ENCODE measurements around the gene RARRES2. TPM values are rescaled to one million over a fixed set of nuclear protein-coding genes. Genes with fewer than 3 reads are reported as not detected.
A peak's percentile ranks its signal among the peaks of the same experiment; 100 is the strongest.

The RARRES2 gene
- total RNA-seq, 6 donors from 2014 or later: 54.2 to 303 (median 160) TPM

- TF ChIP-seq CTCF (IDR thresholded peaks at IDR 0.05) (no peak), EP300 (IDR thresholded peaks at IDR 0.05) (no peak), POLR2AphosphoS5 (IDR thresholded peaks at IDR 0.05) (no peak)
- Histone ChIP-seq H3K27ac (peak overlapping the region in 1 of 4 donors; percentile 15), H3K4me3 (no peak overlapping the region), H3K36me3 (no peaks in the 10 kb centered on the region), H3K4me1 (no peaks in the 10 kb centered on the region), H3K27me3 (no peaks in the 10 kb centered on the region), H3K9me3 (no peaks in the 10 kb centered on the region)
- DNase-seq (no peak), ATAC-seq (ENCODE audit: low FRiP score in 2 of 2) (no peak)
- WGBS, 2 donors: 68 to 73% methylated on average over 13 of the region's 13 CpGs
Observed at GRCh38 chr7:150357771-150358427, 16.5 kb upstream of the RARRES2 start.

- no peak for DNase-seq
Observed at GRCh38 chr7:150357270-150357669, 15.8 kb upstream of the RARRES2 start.

GRCh38 chr7:150356265-150356897 is 15.0 kb upstream of the RARRES2 start:
- H3K27me3 ChIP-seq: no peaks in the 10 kb centered on the region
- TF ChIP-seq POLR2AphosphoS5 (IDR thresholded peaks at IDR 0.05) (no peak), CTCF (IDR thresholded peaks at IDR 0.05) (peak in 4 of 6 experiments; percentile 16 to 49 (median 33))
- H3K4me3 ChIP-seq: no peak overlapping the region
- ATAC-seq (ENCODE audit: low FRiP score in 2 of 2) (peak in 1 of 2 donors; percentile 44), DNase-seq (no peak)
- no peaks in the 10 kb centered on the region for H3K36me3 ChIP-seq
- H3K27ac ChIP-seq: no peak overlapping the region
- peaks cover 0 to 3% (median 0%) of the 10 kb centered on the region in 4 donors for H3K4me1 ChIP-seq
- WGBS, 2 donors: 34 to 38% methylated on average over 6 of the region's 6 CpGs
- no peaks in the 10 kb centered on the region for H3K9me3 ChIP-seq

More at GRCh38 chr7:150357270-150357669, 15.8 kb upstream of the RARRES2 start:
- no peaks in the 10 kb centered on the region for H3K9me3 ChIP-seq
- no peaks in the 10 kb centered on the region for H3K4me1 ChIP-seq
- no peaks in the 10 kb centered on the region for H3K36me3 ChIP-seq
- TF ChIP-seq CTCF (IDR thresholded peaks at IDR 0.05) (no peak), EP300 (IDR thresholded peaks at IDR 0.05) (no peak), POLR2A (IDR thresholded peaks at IDR 0.05) (no peak), POLR2AphosphoS5 (IDR thresholded peaks at IDR 0.05) (no peak)
- ATAC-seq (ENCODE audit: low FRiP score in 2 of 2): no peak
- H3K4me3 ChIP-seq: no peak overlapping the region
- H3K27ac ChIP-seq: peak overlapping the region in 1 of 4 donors; percentile 15
- WGBS, 2 donors: 47 to 54% methylated on average over 9 of the region's 9 CpGs
- no peaks in the 10 kb centered on the region for H3K27me3 ChIP-seq

- H3K4me3 ChIP-seq: no peak overlapping the region
- peak overlapping the region in 1 of 4 donors; percentile 34 for H3K27ac ChIP-seq
- no peaks in the 10 kb centered on the region for H3K36me3 ChIP-seq
- TF ChIP-seq EP300 (IDR thresholded peaks at IDR 0.05) (no peak), CTCF (IDR thresholded peaks at IDR 0.05) (no peak), POLR2A (IDR thresholded peaks at IDR 0.05) (no peak), POLR2AphosphoS5 (IDR thresholded peaks at IDR 0.05) (no peak)
- DNase-seq (no peak), ATAC-seq (ENCODE audit: low FRiP score in 2 of 2) (no peak)
- H3K4me1 ChIP-seq: peaks cover 0 to 3% (median 0%) of the 10 kb centered on the region in 4 donors
- H3K9me3 ChIP-seq: no peaks in the 10 kb centered on the region
- 71 to 84% methylated on average over 1 of the region's 1 CpG for WGBS, 2 donors
- H3K27me3 ChIP-seq: no peaks in the 10 kb centered on the region
Observed at GRCh38 chr7:150355666-150356059, 14.2 kb upstream of the RARRES2 start.

All from upper lobe of left lung (tissue), 6 donors.